DOHH2 (cell line): ENCODE results near the gene TOMT.

Source experiments
- EZH2phosphoT487 ChIP-seq: fragments of 200-600 bp; sonication (generic); IDR thresholded peaks from 2 replicates; pipeline ENCODE4 v1.6.1; 2017; ENCODE audit warnings: borderline replicate concordance, mild to moderate bottlenecking, antibody characterized with exemption, low read length, moderate library complexity, mixed read lengths
- TF ChIP-seq, protein P1 (sequence below): fragments of 200-600 bp; sonication (generic); IDR thresholded peaks from one replicate; pipeline ENCODE4 v1.5.1; 2014; ENCODE audit warnings: antibody characterized with exemption, mild to moderate bottlenecking, low read depth, low read length; ENCODE audit not compliant: poor library complexity, severe bottlenecking

DNA sequence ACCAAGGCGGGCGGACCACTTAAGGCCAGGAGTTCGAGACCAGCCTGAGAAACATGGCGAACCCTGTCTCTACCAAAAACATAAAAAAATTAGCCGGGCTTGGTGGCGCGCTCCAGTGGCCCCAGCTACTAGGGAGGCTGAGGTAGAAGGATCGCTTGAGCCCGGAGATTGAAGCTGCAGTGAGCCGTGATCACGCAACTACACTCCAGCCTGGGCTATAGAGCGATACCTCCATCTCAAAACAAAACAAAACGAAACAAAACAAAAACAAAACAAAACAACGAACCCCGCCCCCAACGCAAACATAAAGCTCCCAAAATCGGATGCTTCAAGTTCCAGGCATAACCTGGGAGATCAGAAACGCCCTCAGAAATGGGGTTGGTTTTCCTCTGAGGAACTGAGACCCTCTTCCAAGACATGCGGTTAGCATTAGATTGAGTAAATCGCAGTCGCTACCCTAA lies 24.5 kb upstream of the TOMT start:
- TF ChIP-seq, protein P1, sequence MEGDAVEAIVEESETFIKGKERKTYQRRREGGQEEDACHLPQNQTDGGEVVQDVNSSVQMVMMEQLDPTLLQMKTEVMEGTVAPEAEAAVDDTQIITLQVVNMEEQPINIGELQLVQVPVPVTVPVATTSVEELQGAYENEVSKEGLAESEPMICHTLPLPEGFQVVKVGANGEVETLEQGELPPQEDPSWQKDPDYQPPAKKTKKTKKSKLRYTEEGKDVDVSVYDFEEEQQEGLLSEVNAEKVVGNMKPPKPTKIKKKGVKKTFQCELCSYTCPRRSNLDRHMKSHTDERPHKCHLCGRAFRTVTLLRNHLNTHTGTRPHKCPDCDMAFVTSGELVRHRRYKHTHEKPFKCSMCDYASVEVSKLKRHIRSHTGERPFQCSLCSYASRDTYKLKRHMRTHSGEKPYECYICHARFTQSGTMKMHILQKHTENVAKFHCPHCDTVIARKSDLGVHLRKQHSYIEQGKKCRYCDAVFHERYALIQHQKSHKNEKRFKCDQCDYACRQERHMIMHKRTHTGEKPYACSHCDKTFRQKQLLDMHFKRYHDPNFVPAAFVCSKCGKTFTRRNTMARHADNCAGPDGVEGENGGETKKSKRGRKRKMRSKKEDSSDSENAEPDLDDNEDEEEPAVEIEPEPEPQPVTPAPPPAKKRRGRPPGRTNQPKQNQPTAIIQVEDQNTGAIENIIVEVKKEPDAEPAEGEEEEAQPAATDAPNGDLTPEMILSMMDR = no peak
- TF ChIP-seq EZH2phosphoT487 = no peak
